GM10248 (cell line): Measurements from ENCODE around the gene RBM14.

Experiments used
- CTCF ChIA-PET: fragments of 300-600 bp; sonication (Branson Sonifier 250); formaldehyde crosslinking; extraction: SDS; loops from one replicate; lab custom pipeline; 2021; ENCODE audit warnings: antibody characterized with exemption; lab: Yijun Ruan, JAX
- POLR2A ChIA-PET: fragments of 350-650 bp; sonication (Branson Sonifier 250); formaldehyde crosslinking; extraction: SDS; loops from one replicate; lab custom pipeline; 2020; ENCODE audit warnings: antibody characterized with exemption; lab: Yijun Ruan, JAX
- DNase-seq: peaks from one replicate; pipeline ENCODE4 v3.0.0; 2012; ENCODE audit errors: extremely low spot score
- TF ChIP-seq, protein P1 (sequence below): IDR thresholded peaks from 2 replicates; pipeline ENCODE4 v1.5.1; 2012; ENCODE audit warnings: mild to moderate bottlenecking, low read depth; ENCODE audit errors: extremely low read depth, missing control alignments, control extremely low read depth

Gene RBM14

DNA sequence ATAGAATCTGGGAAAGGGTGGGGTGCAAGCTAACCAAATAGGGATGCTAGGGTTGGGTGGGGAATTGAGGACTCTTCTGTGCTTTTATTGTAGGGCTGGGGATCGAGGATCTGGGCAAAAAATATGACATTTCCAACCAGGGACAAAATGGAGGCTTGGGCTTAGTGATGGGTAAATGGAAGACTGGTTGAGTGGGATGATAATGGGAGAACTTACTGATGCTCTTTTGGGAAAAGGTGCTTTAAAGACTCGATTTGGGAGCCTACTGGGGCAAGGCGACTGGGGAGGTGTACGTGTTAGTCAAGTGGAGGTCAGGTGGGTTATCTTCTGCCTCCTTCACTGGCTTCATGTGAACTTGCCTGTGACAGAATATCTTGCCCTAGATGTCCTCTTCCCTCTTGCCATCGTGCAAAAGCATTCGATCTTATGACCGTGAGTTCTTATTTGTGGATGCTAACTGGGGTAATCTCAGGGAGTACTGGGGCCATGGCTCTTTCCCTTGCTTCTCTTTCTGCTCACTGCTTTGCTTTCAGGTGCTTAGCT lies 11.7 kb downstream of the RBM14 start:
- CTCF ChIA-PET, result interaction anchor here (1.5 to 4.5 kb wide), 3 partner anchors 10 to 18 kb away, joined by 7 to 22 read pairs (median 8); partner anchors contain the start of gene RBM4
- TF ChIP-seq, protein P1, sequence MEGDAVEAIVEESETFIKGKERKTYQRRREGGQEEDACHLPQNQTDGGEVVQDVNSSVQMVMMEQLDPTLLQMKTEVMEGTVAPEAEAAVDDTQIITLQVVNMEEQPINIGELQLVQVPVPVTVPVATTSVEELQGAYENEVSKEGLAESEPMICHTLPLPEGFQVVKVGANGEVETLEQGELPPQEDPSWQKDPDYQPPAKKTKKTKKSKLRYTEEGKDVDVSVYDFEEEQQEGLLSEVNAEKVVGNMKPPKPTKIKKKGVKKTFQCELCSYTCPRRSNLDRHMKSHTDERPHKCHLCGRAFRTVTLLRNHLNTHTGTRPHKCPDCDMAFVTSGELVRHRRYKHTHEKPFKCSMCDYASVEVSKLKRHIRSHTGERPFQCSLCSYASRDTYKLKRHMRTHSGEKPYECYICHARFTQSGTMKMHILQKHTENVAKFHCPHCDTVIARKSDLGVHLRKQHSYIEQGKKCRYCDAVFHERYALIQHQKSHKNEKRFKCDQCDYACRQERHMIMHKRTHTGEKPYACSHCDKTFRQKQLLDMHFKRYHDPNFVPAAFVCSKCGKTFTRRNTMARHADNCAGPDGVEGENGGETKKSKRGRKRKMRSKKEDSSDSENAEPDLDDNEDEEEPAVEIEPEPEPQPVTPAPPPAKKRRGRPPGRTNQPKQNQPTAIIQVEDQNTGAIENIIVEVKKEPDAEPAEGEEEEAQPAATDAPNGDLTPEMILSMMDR, result no peak

DNA sequence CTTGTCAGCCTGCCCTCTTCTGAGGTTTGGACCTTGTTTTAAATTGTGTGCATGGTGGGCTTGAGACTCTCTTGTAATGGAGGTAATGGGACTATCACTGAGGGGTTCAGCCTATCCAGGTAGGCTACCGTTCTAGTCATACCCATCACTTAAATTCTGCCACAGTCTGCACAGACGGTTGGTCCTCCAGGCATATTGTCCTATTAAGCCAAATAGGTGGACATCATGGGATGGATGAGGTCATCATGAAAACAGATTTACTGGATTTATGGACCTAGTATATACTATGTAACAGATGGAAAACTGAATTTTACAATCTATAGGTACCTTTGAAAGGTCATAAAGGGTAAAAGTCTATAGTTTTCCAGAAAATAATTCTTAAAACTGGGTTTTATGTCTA lies 12.9 kb downstream of the RBM14 start:
- no peak for DNase-seq
- POLR2A ChIA-PET, result interaction anchor here (1.0 to 2.0 kb wide), 4 partner anchors 9 to 16 kb away, joined by 3 to 11 read pairs (median 5); partner anchors contain the start of gene RBM4
- CTCF ChIA-PET, result interaction anchor here (1.5 to 4.5 kb wide), 2 partner anchors 8 to 19 kb away, joined by 7 to 22 read pairs; partner anchors contain the start of gene RBM4
- TF ChIP-seq, protein P1, result no peak

More for the DNA sequence above, 11.7 kb downstream of the RBM14 start:
- POLR2A ChIA-PET, result interaction anchor here (1.0 to 7.4 kb wide), 4 partner anchors 9 to 17 kb away, joined by 3 to 68 read pairs (median 8); partner anchors contain the start of gene RBM4
- DNase-seq, result no peak

DNA sequence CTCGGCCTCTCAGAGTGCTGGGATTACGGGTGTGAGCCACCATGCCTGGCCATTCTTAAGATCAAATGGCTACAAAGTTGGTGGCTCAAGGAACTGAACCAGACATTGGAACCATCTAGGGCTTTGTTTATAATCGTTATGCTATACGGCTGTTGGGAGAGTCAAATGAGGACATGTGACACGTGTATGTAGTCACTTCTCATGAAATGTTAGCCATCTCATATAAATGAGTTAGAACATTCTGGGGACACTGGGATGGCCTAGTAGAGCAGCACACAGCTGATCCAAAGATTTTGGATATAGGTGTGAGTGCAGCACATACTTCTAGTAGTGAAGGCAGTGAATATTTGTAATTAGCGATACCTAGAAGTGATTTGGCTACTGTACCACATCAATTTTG lies 15.5 kb downstream of the RBM14 start:
- TF ChIP-seq, protein P1, result no peak

DNA sequence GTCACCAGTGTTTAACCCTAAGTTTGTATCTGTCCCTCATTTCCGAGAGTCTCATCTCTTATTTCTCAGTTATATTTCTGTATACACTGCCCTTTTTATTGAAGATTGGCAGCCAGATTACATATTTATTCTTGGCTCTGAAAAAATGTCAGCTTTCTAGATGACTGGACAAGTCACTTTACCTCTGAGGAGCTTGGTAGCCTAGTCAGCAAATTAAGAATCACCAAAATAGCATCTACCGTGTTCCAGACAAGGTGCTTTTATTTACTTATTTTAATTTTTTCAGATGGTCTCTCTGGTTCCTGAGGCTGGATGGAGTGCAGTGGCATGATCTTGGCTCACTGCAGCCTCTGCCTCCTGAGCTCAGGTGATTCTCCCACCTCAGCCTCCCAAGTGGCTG lies 16.5 kb downstream of the RBM14 start:
- TF ChIP-seq, protein P1, result no peak
- POLR2A ChIA-PET, result interaction anchor here (0.7 to 2.7 kb wide), 3 partner anchors 9 to 14 kb away, joined by 3 to 20 read pairs (median 4); no protein-coding TSS in a partner anchor
- CTCF ChIA-PET, result interaction anchor here (0.8 kb wide), 1 partner anchor 9 kb away, joined by 3 read pairs; no protein-coding TSS in a partner anchor
- DNase-seq, result no peak

More for the DNA sequence above, 15.5 kb downstream of the RBM14 start:
- DNase-seq, result no peak
- CTCF ChIA-PET, result interaction anchor here (2.2 kb wide), 1 partner anchor 9 kb away, joined by 9 read pairs; no protein-coding TSS in a partner anchor
- POLR2A ChIA-PET, result interaction anchor here (1.8 kb wide), 1 partner anchor 9 kb away, joined by 4 read pairs; no protein-coding TSS in a partner anchor

DNA sequence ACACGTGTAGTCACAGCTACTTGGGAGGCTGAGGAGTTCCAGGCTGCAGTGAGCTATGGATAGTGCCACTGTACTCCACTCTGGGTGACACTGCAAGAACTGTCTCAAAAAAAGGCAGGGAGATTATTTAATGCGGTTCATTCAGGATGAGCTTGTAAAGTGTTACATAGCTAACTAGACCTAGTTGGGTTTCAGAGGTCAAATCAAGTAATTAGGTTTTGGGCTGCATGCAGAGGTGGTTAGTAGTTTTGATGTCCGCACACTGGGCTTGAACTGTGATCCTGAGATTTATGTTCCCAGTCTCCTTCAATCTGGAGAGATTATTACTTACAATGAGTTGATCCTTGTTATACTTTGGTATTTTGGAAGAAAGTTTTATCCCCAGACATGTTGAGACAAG lies 20.0 kb downstream of the RBM14 start:
- ChIA-PET CTCF (interaction anchor here (1.2 to 3.7 kb wide), 3 partner anchors 8 to 13 kb away, joined by 4 to 22 read pairs (median 10); no protein-coding TSS in a partner anchor), POLR2A (interaction anchor here (0.5 to 3.5 kb wide), 4 partner anchors 12 to 1570 kb away, joined by 3 to 68 read pairs (median 4); no protein-coding TSS in a partner anchor)
- TF ChIP-seq, protein P1, result no peak
- no peak for DNase-seq

DNA sequence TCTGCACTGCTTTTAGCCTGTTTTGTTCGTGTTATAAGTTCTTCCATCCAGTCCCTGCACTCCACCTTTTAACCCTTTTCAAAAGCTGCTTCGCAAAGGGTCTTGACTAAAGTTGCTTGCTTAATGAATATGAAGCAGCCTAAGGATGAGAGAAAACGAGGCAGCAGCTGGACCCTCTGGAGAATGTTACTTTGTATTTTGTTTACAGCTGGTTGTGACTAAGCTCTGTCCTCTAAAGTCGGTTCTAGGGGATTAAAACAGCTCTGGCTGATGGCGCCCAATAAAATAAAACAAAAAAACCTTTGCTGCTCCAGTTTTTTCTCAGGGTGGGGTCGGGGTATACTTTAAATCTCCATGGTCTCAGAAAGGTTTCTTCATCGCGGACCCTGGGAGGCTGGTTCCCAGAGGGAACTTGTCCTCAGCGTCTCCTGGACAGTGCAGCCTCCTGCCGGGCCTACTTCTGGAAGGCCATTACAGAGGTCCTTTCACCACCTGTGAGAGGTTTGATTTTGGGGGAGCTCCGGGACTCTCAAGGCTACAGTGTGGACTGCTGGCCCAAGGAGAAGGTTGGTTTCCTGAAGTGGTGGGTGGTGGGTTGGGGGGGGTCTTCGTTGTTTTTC lies 21.2 kb downstream of the RBM14 start:
- DNase-seq, result no peak
- POLR2A ChIA-PET, result interaction anchor here (0.8 to 3.5 kb wide), 13 partner anchors 8 to 192 kb away, joined by 3 to 68 read pairs (median 7); partner anchors contain the start of genes ACTN3, PELI3, RBM14 and RBM4B
- CTCF ChIA-PET, result interaction anchor here (0.9 to 3.7 kb wide), 16 partner anchors 9 to 199 kb away, joined by 3 to 22 read pairs (median 4); partner anchors contain the start of genes CCDC87, CCS and MRPL11
- TF ChIP-seq, protein P1, result no peak
